ENCODE results near the gene MMP19.

GRCh38 chr12:55865327-55865726 is 22.6 kb upstream of the MMP19 start:
- no peak for TF ChIP-seq CTCF (IDR thresholded peaks at IDR 0.05; ENCODE audit: low read depth, low read length)
- TF ChIP-seq EZH2phosphoT487 (IDR thresholded peaks at IDR 0.05; ENCODE audit: low read depth), result no peak

Data from OCI-LY3 (cell line).